Gastrocnemius medialis (tissue), 4 donors: Measurements from ENCODE around the gene CSGALNACT2. TPM values are rescaled to one million over a fixed set of nuclear protein-coding genes. Genes with fewer than 3 reads are reported as not detected.

ENCODE experiments used
- ATAC-seq, 2 donors: fragments of 150-250 bp; one replicate each; pipeline ENCODE4 v1.9.1; 2016
- DNase-seq, 2 donors: peaks; one replicate each; pipeline ENCODE4 v3.0.0-alpha.2; 2019
- H3K27ac ChIP-seq, 4 donors: fragments of 200-600 bp; sonication (generic); 1 replicate in 1 of 4; 2 replicates in 3 of 4; pipeline ENCODE4 v1.5.1; 2016 to 2018; ENCODE audit warnings: mild to moderate bottlenecking in 2 of 4, moderate library complexity in 1 of 4
- H3K27me3 ChIP-seq, 3 donors: fragments of 200-600 bp; sonication (generic) in 2 of 3; 1 replicate in 1 of 3; 2 replicates in 2 of 3; pipeline versions ENCODE4 v1.5.1 to v1.6.0; 2016 to 2019; ENCODE audit warnings: mild to moderate bottlenecking in 1 of 3, moderate library complexity in 1 of 3
- H3K36me3 ChIP-seq, 2 donors: fragments of 200-600 bp; sonication (generic) in 1 of 2; one replicate each; pipeline ENCODE4 v1.5.1; 2017 to 2018
- H3K4me1 ChIP-seq, 2 donors: fragments of 200-600 bp; sonication (generic) in 1 of 2; one replicate each; pipeline ENCODE4 v1.5.1; 2016 to 2017; ENCODE audit warnings: mild to moderate bottlenecking in 2 of 2
- H3K4me3 ChIP-seq, 4 donors: fragments of 200-600 bp; sonication (generic) in 3 of 4; 1 replicate in 1 of 4; 2 replicates in 3 of 4; pipeline ENCODE4 v1.5.1; 2016 to 2019; ENCODE audit warnings: mild to moderate bottlenecking in 2 of 4
- H3K9me3 ChIP-seq, 3 donors: fragments of 200-600 bp; sonication (generic) in 2 of 3; 1 replicate in 1 of 3; 2 replicates in 2 of 3; pipeline ENCODE4 v1.5.1; 2016 to 2019
- CTCF ChIP-seq, 5 experiments: fragments of 450-650 bp in 3 of 5; fragments of 200-600 bp in 2 of 5; sonication (generic) in 2 of 5; IDR thresholded peaks in 4 of 5; conservative IDR thresholded peaks in 1 of 5; 1 replicate in 4 of 5; 2 replicates in 1 of 5; pipeline ENCODE4 v1.5.1; 2016 to 2019; ENCODE audit warnings: antibody characterized with exemption in 5 of 5, mild to moderate bottlenecking in 3 of 5, moderate library complexity in 3 of 5
- POLR2A ChIP-seq, 2 donors: fragments of 450-650 bp; IDR thresholded peaks; one replicate each; pipeline ENCODE4 v1.6.1; 2017; ENCODE audit warnings: antibody characterized with exemption in 2 of 2, mild to moderate bottlenecking in 2 of 2, moderate library complexity in 2 of 2
- in situ Hi-C, 4 donors: fragments of 200-750 bp; cut with MboI; loops; one replicate each; pipeline versions ENCODE4 v1.15.0 to v1.8.0; 2017; ENCODE audit warnings: low sequenced_read_pairs in 4 of 4
- intact Hi-C: fragments of 100-400 bp; cut with DNase I; formaldehyde crosslinking; loops from one replicate; pipeline ENCODE4 v1.15.1; 2023; ENCODE audit warnings: low total_unique reads
- total RNA-seq, 4 donors: library from RNA; depleted of rRNA; stranded (reverse); fragments of >200 nt; gene quantifications; one replicate each; pipeline versions ENCODE4 v1.1.0 to v1.2.3, GENCODE V29; 2016

Gene CSGALNACT2
- total RNA-seq, 4 donors from 2014 or later = 12.3 to 17.3 (median 14.1) TPM

DNA sequence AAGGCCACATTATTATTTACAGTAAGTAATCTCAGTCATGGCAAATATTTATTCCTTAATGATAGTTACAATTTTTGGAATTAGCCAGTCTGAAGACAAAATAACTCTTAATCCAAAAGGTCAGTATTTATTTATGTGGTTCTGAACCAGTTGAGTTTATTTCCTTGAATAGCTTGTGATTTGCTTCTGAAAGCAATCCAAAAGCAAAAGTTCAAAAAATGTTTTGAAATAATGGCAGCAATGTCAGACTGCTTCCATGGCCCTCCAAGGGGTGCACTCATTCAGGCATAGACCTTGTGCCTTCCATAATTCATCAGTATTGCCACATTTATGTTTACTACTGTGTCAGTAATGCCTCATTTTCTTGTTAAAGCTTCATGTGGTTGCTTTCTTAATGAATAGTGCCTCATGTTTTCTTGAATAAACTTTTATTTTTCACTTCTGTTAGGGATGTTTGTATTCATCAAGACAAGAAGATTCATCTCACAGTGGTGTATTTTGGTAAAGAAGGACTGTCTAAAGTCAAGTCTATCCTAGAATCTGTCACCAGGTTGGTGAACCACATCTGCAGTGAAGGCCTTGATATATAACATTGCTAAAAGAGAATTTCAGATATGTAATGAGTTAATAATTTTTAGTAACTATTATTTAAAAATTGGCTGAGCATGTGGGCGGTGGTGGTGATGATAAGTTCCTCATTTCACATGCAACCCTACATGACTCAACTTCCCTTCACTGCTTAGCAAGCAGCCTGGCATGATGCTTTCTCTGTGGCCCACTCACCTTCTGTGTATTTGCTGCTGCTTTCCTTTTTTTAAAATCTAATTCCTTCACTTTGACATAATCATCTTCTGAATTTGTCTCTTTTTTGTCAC is 22.0 kb downstream of the CSGALNACT2 start:
- H3K4me1 ChIP-seq = peaks cover 12 to 16% of the 10 kb centered on the region in 2 donors
- H3K36me3 ChIP-seq = peaks cover 0 to 19% of the 10 kb centered on the region in 2 donors
- no peaks in the 10 kb centered on the region for H3K27me3 ChIP-seq
- no peak for TF ChIP-seq CTCF (IDR thresholded peaks at IDR 0.05 in 4 of 5, conservative IDR thresholded peaks at IDR 0.05 in 1 of 5)
- TF ChIP-seq POLR2A (IDR thresholded peaks at IDR 0.05) = no peak
- no peaks in the 10 kb centered on the region for H3K9me3 ChIP-seq
- ATAC-seq (no peak), DNase-seq (no peak)
- intact Hi-C loops (no loop called here), in situ Hi-C loops (no loop called here)
- no peak overlapping the region for H3K4me3 ChIP-seq
- no peak overlapping the region for H3K27ac ChIP-seq

DNA sequence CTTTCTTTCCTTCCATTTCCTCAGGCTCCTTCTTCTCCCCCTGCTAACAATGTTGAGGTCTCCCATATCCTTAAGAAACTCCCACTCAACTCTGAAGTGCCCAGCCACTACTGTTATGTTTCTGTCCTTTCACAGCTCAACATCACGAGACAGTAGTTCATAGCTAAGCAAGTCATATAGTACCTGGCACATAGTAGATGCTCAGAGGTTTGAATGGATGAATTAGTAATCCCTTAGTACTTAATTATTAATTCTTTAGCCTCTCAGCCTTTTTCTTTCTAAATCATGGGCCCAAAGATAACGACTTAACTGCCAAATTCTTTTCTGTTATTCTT is 22.6 kb downstream of the CSGALNACT2 start:
- TF ChIP-seq CTCF (IDR thresholded peaks at IDR 0.05 in 4 of 5, conservative IDR thresholded peaks at IDR 0.05 in 1 of 5) (no peak), POLR2A (IDR thresholded peaks at IDR 0.05) (no peak)
- H3K27me3 ChIP-seq = no peaks in the 10 kb centered on the region
- DNase-seq (no peak), ATAC-seq (no peak)
- no peak overlapping the region for H3K27ac ChIP-seq
- intact Hi-C loops (no loop called here), in situ Hi-C loops (no loop called here)
- no peaks in the 10 kb centered on the region for H3K9me3 ChIP-seq
- H3K4me1 ChIP-seq = peaks cover 12 to 13% of the 10 kb centered on the region in 2 donors
- H3K4me3 ChIP-seq = no peak overlapping the region
- peaks cover 0 to 19% of the 10 kb centered on the region in 2 donors for H3K36me3 ChIP-seq

DNA sequence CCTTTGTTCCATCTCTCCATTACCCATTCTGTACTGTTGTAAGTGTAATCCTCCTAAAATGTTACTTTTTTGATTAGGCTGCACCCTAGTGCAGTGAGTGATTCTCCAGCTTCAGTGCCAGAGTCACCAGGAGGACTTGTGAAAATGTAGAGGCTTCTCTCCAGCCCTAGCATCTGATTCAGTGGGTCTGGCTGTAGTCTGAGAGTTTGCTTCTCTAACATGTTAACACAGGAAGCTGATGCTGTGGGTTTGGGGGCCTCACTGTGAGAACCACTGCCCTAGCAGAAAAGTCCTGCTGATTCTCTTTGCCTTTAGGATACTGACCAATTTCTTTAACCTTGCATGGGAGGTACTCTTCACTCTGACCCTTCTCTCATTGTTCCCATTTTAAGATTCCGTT is 24.4 kb downstream of the CSGALNACT2 start:
- no peak overlapping the region for H3K27ac ChIP-seq
- H3K9me3 ChIP-seq = no peaks in the 10 kb centered on the region
- ATAC-seq = no peak
- no peak overlapping the region for H3K4me3 ChIP-seq
- H3K4me1 ChIP-seq = peaks cover 12 to 13% of the 10 kb centered on the region in 2 donors
- DNase-seq = no peak
- in situ Hi-C loops = no loop called here
- no peaks in the 10 kb centered on the region for H3K27me3 ChIP-seq
- no peak for TF ChIP-seq CTCF (IDR thresholded peaks at IDR 0.05 in 4 of 5, conservative IDR thresholded peaks at IDR 0.05 in 1 of 5)
- no peak for TF ChIP-seq POLR2A (IDR thresholded peaks at IDR 0.05)
- intact Hi-C loops = no loop called here
- H3K36me3 ChIP-seq = peaks cover 0 to 19% of the 10 kb centered on the region in 2 donors

GRCh38 chr10:43166207-43166879 is 28.1 kb downstream of the CSGALNACT2 start:
- no peak for TF ChIP-seq CTCF (IDR thresholded peaks at IDR 0.05 in 4 of 5, conservative IDR thresholded peaks at IDR 0.05 in 1 of 5)
- TF ChIP-seq POLR2A (IDR thresholded peaks at IDR 0.05) = no peak
- in situ Hi-C loops (no loop called here), intact Hi-C loops (no loop called here)
- Histone ChIP-seq H3K4me3 (no peak overlapping the region), H3K36me3 (peaks cover 0 to 18% of the 10 kb centered on the region in 2 donors), H3K9me3 (no peaks in the 10 kb centered on the region), H3K27ac (no peak overlapping the region), H3K27me3 (no peaks in the 10 kb centered on the region), H3K4me1 (no peaks in the 10 kb centered on the region)
- DNase-seq (no peak), ATAC-seq (no peak)
